Esophagus muscularis mucosa (tissue), 4 donors: ENCODE data around the gene MRPS26. TPM values are rescaled to one million over a fixed set of nuclear protein-coding genes. Genes with fewer than 3 reads are reported as not detected.

ENCODE experiments used
- DNase-seq: peaks from one replicate; pipeline ENCODE4 v3.0.0-alpha.2; 2017; ENCODE audit errors: extremely low spot score
- H3K27ac ChIP-seq, 4 donors: fragments of 200-600 bp; sonication (generic); replicated peaks in 1 of 4; 1 replicate in 3 of 4; 2 replicates in 1 of 4; pipeline ENCODE4 v1.5.1; 2016 to 2019; ENCODE audit warnings: mild to moderate bottlenecking in 1 of 4
- H3K27me3 ChIP-seq, 4 donors: fragments of 200-600 bp; sonication (generic); one replicate each; pipeline versions ENCODE4 v1.5.1 to v1.6.0; 2016 to 2019
- H3K36me3 ChIP-seq, 4 donors: fragments of 200-600 bp; sonication (generic); one replicate each; pipeline ENCODE4 v1.5.1; 2016 to 2019
- H3K4me1 ChIP-seq, 4 donors: fragments of 200-600 bp; sonication (generic); one replicate each; pipeline ENCODE4 v1.5.1; 2016 to 2019
- H3K4me3 ChIP-seq, 4 donors: fragments of 200-600 bp; sonication (generic); 1 replicate in 2 of 4; 2 replicates in 2 of 4; pipeline ENCODE4 v1.5.1; 2016 to 2019; ENCODE audit warnings: mild to moderate bottlenecking in 4 of 4, moderate library complexity in 1 of 4
- H3K9me3 ChIP-seq, 4 donors: fragments of 200-600 bp; sonication (generic); 1 replicate in 3 of 4; 2 replicates in 1 of 4; pipeline ENCODE4 v1.5.1; 2016 to 2019
- EP300 ChIP-seq: sonication (generic); formaldehyde crosslinking; IDR thresholded peaks from one replicate; pipeline ENCODE4 v1.6.1; 2017; ENCODE audit warnings: antibody characterized with exemption
- POLR2A ChIP-seq: fragments of 450-650 bp; IDR thresholded peaks from one replicate; pipeline ENCODE4 v1.6.1; 2017; ENCODE audit warnings: antibody characterized with exemption, moderate library complexity, mild to moderate bottlenecking, low read depth
- POLR2AphosphoS5 ChIP-seq, 2 donors: sonication (generic); formaldehyde crosslinking; IDR thresholded peaks; one replicate each; pipeline ENCODE4 v1.6.1; 2017; ENCODE audit warnings: antibody characterized with exemption in 2 of 2
- WGBS: methylation state at CpG from one replicate; pipeline ENCODE4 v1.1.5; 2018; 5-methylcytosine and 5-hydroxymethylcytosine counted together
- intact Hi-C: fragments of 100-400 bp; cut with DNase I; formaldehyde crosslinking; loops from one replicate; pipeline ENCODE4 v1.15.1; 2023
- total RNA-seq, 4 donors: library from RNA; depleted of rRNA; stranded (reverse); fragments of >200 nt; gene quantifications; one replicate each; pipeline versions ENCODE4 v1.1.0 to v1.2.1, GENCODE V29; 2016
- TF ChIP-seq, protein P1 (sequence below), 3 experiments: fragments of 200-600 bp in 2 of 3; fragments of 450-650 bp in 1 of 3; sonication (generic) in 2 of 3; IDR thresholded peaks; one replicate each; pipeline ENCODE4 v1.5.1; 2017 to 2019; ENCODE audit warnings: antibody characterized with exemption in 3 of 3, mild to moderate bottlenecking in 2 of 3, moderate library complexity in 1 of 3

MRPS26 gene
- total RNA-seq = 10 to 100 TPM; 52.3 to 90.7 (median 71.5) TPM

DNA sequence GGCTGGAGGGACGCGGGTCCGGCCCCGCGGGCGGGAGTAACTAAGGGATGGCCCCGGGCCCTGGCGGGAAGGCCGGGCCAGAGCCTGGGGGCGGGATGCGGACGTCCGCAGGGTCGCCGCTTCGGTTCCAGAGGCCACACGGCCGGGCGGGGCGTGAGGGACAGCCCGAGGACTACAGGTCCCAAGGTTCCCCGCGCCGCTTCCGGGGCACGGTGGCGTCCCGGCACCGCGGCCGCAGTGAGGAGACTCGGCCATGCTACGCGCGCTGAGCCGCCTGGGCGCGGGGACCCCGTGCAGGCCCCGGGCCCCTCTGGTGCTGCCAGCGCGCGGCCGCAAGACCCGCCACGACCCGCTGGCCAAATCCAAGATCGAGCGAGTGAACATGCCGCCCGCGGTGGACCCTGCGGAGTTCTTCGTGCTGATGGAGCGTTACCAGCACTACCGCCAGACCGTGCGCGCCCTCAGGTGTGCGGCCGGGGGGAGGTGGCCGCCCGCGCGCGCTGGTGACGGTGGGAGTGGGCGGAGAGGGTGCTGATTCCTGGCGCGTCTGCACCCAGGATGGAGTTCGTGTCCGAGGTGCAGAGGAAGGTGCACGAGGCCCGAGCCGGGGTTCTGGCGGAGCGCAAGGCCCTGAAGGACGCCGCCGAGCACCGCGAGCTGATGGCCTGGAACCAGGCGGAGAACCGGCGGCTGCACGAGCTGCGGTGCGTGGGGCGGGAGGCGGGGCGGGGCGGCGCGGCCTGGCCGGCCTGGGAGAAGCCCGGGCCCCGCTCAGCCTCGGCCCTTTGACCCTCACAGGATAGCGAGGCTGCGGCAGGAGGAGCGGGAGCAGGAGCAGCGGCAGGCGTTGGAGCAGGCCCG, at the start of gene MRPS26:
TSS of gene MRPS26 (plus strand) at position 237 of the 861 bp plus-strand sequence. CDS start at position 254, 17 bp downstream.
- peak; percentile 96 for DNase-seq
- WGBS = 0% methylated on average over 2 of the region's 104 CpGs
- Histone ChIP-seq H3K27ac (peak within 1 kb of the TSS; percentile 90 to 95 (median 92)), H3K4me3 (peak within 1 kb of the TSS; percentile 87 to 99 (median 92)), H3K9me3 (no peaks in the 10 kb centered on the region), H3K27me3 (no peaks in the 10 kb centered on the region), H3K36me3 (peaks cover 10 to 32% (median 24%) of the 10 kb centered on the region in 4 donors), H3K4me1 (peaks cover 30 to 46% (median 42%) of the 10 kb centered on the region in 4 donors)
- peak; percentile 85 to 86 for TF ChIP-seq POLR2AphosphoS5 (IDR thresholded peaks at IDR 0.05)
- peak; percentile 22 for TF ChIP-seq POLR2A
- TF ChIP-seq EP300 = no peak
- TF ChIP-seq, protein P1, sequence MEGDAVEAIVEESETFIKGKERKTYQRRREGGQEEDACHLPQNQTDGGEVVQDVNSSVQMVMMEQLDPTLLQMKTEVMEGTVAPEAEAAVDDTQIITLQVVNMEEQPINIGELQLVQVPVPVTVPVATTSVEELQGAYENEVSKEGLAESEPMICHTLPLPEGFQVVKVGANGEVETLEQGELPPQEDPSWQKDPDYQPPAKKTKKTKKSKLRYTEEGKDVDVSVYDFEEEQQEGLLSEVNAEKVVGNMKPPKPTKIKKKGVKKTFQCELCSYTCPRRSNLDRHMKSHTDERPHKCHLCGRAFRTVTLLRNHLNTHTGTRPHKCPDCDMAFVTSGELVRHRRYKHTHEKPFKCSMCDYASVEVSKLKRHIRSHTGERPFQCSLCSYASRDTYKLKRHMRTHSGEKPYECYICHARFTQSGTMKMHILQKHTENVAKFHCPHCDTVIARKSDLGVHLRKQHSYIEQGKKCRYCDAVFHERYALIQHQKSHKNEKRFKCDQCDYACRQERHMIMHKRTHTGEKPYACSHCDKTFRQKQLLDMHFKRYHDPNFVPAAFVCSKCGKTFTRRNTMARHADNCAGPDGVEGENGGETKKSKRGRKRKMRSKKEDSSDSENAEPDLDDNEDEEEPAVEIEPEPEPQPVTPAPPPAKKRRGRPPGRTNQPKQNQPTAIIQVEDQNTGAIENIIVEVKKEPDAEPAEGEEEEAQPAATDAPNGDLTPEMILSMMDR (IDR thresholded peaks at IDR 0.05) = no peak
- intact Hi-C loops = no loop called here

DNA sequence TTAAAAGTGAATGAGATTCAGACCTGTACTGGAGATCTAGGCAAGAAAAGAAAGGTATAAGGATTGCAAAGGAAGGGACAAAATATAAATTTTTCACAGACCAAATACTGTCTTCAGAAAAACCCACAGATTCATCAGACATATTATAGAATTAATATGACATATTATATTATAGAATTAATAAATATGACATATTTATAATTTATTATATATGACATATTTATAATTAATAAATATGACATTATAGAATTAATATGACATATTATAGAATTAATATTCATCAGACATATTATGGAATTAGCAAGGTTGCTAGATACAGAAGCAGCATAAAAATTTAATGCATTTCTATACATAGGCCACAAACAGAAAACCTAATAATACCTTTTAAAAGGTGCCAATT, 47.1 kb upstream of the MRPS26 start:
- Histone ChIP-seq H3K9me3 (no peaks in the 10 kb centered on the region), H3K27ac (no peak overlapping the region), H3K4me3 (no peak overlapping the region), H3K27me3 (no peaks in the 10 kb centered on the region), H3K36me3 (peaks cover 12 to 51% (median 33%) of the 10 kb centered on the region in 4 donors), H3K4me1 (no peaks in the 10 kb centered on the region)
- TF ChIP-seq POLR2AphosphoS5 (IDR thresholded peaks at IDR 0.05) = no peak
- TF ChIP-seq, protein P1 (IDR thresholded peaks at IDR 0.05) = no peak
- no peak for TF ChIP-seq EP300
- TF ChIP-seq POLR2A = no peak
- intact Hi-C loops = no loop called here
- DNase-seq = no peak

DNA sequence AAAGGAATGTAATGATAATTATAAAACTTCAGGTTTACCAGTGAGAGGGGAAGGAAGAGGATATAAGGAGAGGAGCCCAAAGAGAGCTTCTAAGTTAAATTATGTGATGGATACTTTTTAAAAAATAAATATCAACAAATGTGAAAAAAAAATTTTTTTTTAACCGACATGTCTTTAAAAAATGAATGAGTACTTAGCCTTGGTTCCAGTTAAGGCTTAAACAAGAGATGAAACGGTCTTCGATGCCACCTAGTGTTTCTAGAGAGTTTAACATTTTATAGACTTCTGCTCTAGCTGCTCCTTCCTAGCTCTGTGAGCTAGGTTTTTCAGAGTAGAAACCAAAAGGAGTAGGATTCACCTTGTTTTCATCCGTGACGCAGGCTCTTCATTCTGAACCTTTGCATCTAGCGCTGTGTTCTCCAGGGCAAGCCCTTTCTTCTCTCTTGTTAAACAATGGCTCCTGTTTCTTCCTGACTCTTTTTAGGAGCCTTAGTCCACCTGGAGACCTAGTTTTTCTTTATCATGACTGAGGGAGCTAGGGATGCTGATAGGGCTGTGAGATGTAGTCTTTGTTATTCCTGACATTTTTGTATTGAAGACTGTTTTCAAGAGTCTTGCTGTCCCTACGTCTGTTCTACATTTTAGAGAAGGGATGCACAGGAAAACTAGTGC, 44.9 kb upstream of the MRPS26 start:
- Histone ChIP-seq H3K4me3 (no peak overlapping the region), H3K27me3 (no peaks in the 10 kb centered on the region), H3K4me1 (no peaks in the 10 kb centered on the region), H3K9me3 (no peaks in the 10 kb centered on the region), H3K36me3 (peaks cover under 1 to 51% (median 25%) of the 10 kb centered on the region in 4 donors), H3K27ac (no peak overlapping the region)
- 71% methylated on average over 7 of the region's 7 CpGs for WGBS
- no peak for DNase-seq
- intact Hi-C loops = no loop called here
- TF ChIP-seq EP300 = no peak
- no peak for TF ChIP-seq POLR2AphosphoS5 (IDR thresholded peaks at IDR 0.05)
- no peak for TF ChIP-seq POLR2A
- TF ChIP-seq, protein P1 (IDR thresholded peaks at IDR 0.05) = peak; percentile 27 to 45 (median 41)

DNA sequence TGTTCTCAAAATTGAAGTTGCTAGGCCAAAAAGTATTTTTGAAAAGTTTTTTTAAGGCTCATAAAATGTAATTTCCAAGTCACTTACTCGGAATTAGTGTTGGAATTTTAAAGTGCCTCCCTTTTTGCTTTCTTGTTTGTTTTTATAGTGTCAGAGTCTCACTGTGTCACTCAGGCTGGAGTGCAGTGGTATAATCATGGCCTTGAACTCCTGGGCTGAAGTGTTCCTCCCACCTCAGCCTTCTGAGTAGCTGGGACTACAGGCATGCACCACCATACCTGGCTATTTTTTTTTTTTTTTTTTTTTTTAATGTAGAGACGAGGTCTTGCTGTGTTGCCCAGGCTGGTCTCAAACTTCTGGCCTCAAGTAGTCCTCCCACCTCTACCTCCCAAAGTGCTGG, 42.4 kb upstream of the MRPS26 start:
- Histone ChIP-seq H3K36me3 (peaks cover 14 to 67% (median 41%) of the 10 kb centered on the region in 4 donors), H3K4me3 (no peak overlapping the region), H3K27ac (no peak overlapping the region), H3K4me1 (no peaks in the 10 kb centered on the region), H3K9me3 (no peaks in the 10 kb centered on the region), H3K27me3 (no peaks in the 10 kb centered on the region)
- TF ChIP-seq POLR2A = no peak
- no peak for TF ChIP-seq EP300
- no peak for TF ChIP-seq POLR2AphosphoS5 (IDR thresholded peaks at IDR 0.05)
- TF ChIP-seq, protein P1 (IDR thresholded peaks at IDR 0.05) = no peak
- intact Hi-C loops = no loop called here
- WGBS = 83% methylated on average over 2 of the region's 2 CpGs
- DNase-seq = no peak
